Gastrocnemius medialis (tissue), 4 donors: Measurements from ENCODE around the gene POGK. TPM values are rescaled to one million over a fixed set of nuclear protein-coding genes. Genes with fewer than 3 reads are reported as not detected.

Source experiments
- ATAC-seq, 2 donors: fragments of 150-250 bp; one replicate each; pipeline ENCODE4 v1.9.1; 2016
- DNase-seq, 2 donors: peaks; one replicate each; pipeline ENCODE4 v3.0.0-alpha.2; 2019
- H3K27ac ChIP-seq, 4 donors: fragments of 200-600 bp; sonication (generic); 1 replicate in 1 of 4; 2 replicates in 3 of 4; pipeline ENCODE4 v1.5.1; 2016 to 2018; ENCODE audit warnings: mild to moderate bottlenecking in 2 of 4, moderate library complexity in 1 of 4
- H3K27me3 ChIP-seq, 3 donors: fragments of 200-600 bp; sonication (generic) in 2 of 3; 1 replicate in 1 of 3; 2 replicates in 2 of 3; pipeline versions ENCODE4 v1.5.1 to v1.6.0; 2016 to 2019; ENCODE audit warnings: mild to moderate bottlenecking in 1 of 3, moderate library complexity in 1 of 3
- H3K36me3 ChIP-seq, 2 donors: fragments of 200-600 bp; sonication (generic) in 1 of 2; one replicate each; pipeline ENCODE4 v1.5.1; 2017 to 2018
- H3K4me1 ChIP-seq, 2 donors: fragments of 200-600 bp; sonication (generic) in 1 of 2; one replicate each; pipeline ENCODE4 v1.5.1; 2016 to 2017; ENCODE audit warnings: mild to moderate bottlenecking in 2 of 2
- H3K4me3 ChIP-seq, 4 donors: fragments of 200-600 bp; sonication (generic) in 3 of 4; 1 replicate in 1 of 4; 2 replicates in 3 of 4; pipeline ENCODE4 v1.5.1; 2016 to 2019; ENCODE audit warnings: mild to moderate bottlenecking in 2 of 4
- H3K9me3 ChIP-seq, 3 donors: fragments of 200-600 bp; sonication (generic) in 2 of 3; 1 replicate in 1 of 3; 2 replicates in 2 of 3; pipeline ENCODE4 v1.5.1; 2016 to 2019
- POLR2A ChIP-seq, 2 donors: fragments of 450-650 bp; IDR thresholded peaks; one replicate each; pipeline ENCODE4 v1.6.1; 2017; ENCODE audit warnings: antibody characterized with exemption in 2 of 2, mild to moderate bottlenecking in 2 of 2, moderate library complexity in 2 of 2
- in situ Hi-C, 4 donors: fragments of 200-750 bp; cut with MboI; loops; one replicate each; pipeline versions ENCODE4 v1.15.0 to v1.8.0; 2017; ENCODE audit warnings: low sequenced_read_pairs in 4 of 4
- intact Hi-C: fragments of 100-400 bp; cut with DNase I; formaldehyde crosslinking; loops from one replicate; pipeline ENCODE4 v1.15.1; 2023; ENCODE audit warnings: low total_unique reads
- total RNA-seq, 4 donors: library from RNA; depleted of rRNA; stranded (reverse); fragments of >200 nt; gene quantifications; one replicate each; pipeline versions ENCODE4 v1.1.0 to v1.2.3, GENCODE V29; 2016
- TF ChIP-seq, protein P1 (sequence below), 5 experiments: fragments of 450-650 bp in 3 of 5; fragments of 200-600 bp in 2 of 5; sonication (generic) in 2 of 5; IDR thresholded peaks in 4 of 5; conservative IDR thresholded peaks in 1 of 5; 1 replicate in 4 of 5; 2 replicates in 1 of 5; pipeline ENCODE4 v1.5.1; 2016 to 2019; ENCODE audit warnings: antibody characterized with exemption in 5 of 5, mild to moderate bottlenecking in 3 of 5, moderate library complexity in 3 of 5

The POGK gene
- total RNA-seq, 4 donors from 2014 or later = 6.6 to 9.6 (median 9.0) TPM

GRCh38 chr1:166889776-166890175, 50.5 kb downstream of the POGK start:
- DNase-seq (no peak), ATAC-seq (no peak)
- Histone ChIP-seq H3K27ac (no peak overlapping the region), H3K27me3 (peaks cover 0 to 6% (median 2%) of the 10 kb centered on the region in 3 donors), H3K4me1 (no peaks in the 10 kb centered on the region), H3K4me3 (no peak overlapping the region), H3K9me3 (no peaks in the 10 kb centered on the region), H3K36me3 (no peaks in the 10 kb centered on the region)
- in situ Hi-C loops = no loop called here
- TF ChIP-seq, protein P1, sequence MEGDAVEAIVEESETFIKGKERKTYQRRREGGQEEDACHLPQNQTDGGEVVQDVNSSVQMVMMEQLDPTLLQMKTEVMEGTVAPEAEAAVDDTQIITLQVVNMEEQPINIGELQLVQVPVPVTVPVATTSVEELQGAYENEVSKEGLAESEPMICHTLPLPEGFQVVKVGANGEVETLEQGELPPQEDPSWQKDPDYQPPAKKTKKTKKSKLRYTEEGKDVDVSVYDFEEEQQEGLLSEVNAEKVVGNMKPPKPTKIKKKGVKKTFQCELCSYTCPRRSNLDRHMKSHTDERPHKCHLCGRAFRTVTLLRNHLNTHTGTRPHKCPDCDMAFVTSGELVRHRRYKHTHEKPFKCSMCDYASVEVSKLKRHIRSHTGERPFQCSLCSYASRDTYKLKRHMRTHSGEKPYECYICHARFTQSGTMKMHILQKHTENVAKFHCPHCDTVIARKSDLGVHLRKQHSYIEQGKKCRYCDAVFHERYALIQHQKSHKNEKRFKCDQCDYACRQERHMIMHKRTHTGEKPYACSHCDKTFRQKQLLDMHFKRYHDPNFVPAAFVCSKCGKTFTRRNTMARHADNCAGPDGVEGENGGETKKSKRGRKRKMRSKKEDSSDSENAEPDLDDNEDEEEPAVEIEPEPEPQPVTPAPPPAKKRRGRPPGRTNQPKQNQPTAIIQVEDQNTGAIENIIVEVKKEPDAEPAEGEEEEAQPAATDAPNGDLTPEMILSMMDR (IDR thresholded peaks at IDR 0.05 in 4 of 5, conservative IDR thresholded peaks at IDR 0.05 in 1 of 5) = no peak
- TF ChIP-seq POLR2A (IDR thresholded peaks at IDR 0.05) = no peak
- intact Hi-C loops = no loop called here

DNA sequence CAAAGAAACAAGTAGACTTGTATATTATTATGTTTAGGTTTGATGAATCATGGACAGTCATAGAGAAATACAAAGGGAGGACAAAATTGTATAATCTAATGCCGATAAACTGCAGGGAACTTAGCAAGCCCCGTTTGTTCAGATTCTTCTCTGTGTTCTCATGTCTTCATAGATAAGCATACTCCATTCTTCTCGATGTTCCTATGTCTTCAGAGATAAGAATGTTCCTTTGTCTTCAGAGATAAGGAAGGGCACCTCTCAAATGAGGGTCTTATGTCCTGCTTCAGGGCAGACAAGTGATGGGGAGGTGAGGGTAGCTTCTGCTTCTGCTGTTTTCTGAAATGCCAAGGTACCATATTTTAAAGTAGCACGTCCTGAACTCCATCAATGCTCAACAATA, 56.5 kb downstream of the POGK start:
- no peaks in the 10 kb centered on the region for H3K9me3 ChIP-seq
- in situ Hi-C loops = no loop called here

GRCh38 chr1:166899769-166900168, 60.5 kb downstream of the POGK start:
- Histone ChIP-seq H3K4me1 (no peaks in the 10 kb centered on the region), H3K27me3 (no peaks in the 10 kb centered on the region), H3K36me3 (no peaks in the 10 kb centered on the region), H3K9me3 (no peaks in the 10 kb centered on the region), H3K4me3 (no peak overlapping the region), H3K27ac (no peak overlapping the region)
- no peak for ATAC-seq
- DNase-seq = no peak
- TF ChIP-seq, protein P1 (IDR thresholded peaks at IDR 0.05 in 4 of 5, conservative IDR thresholded peaks at IDR 0.05 in 1 of 5) = no peak
- no peak for TF ChIP-seq POLR2A (IDR thresholded peaks at IDR 0.05)
- in situ Hi-C loops = no loop called here
- intact Hi-C loops = no loop called here

More for the DNA sequence above, 56.5 kb downstream of the POGK start:
- Histone ChIP-seq H3K4me1 (no peaks in the 10 kb centered on the region), H3K4me3 (no peak overlapping the region), H3K27me3 (no peaks in the 10 kb centered on the region), H3K36me3 (no peaks in the 10 kb centered on the region), H3K27ac (no peak overlapping the region)
- intact Hi-C loops = no loop called here
- ATAC-seq (no peak), DNase-seq (no peak)
- TF ChIP-seq POLR2A (IDR thresholded peaks at IDR 0.05) = no peak
- TF ChIP-seq, protein P1 (IDR thresholded peaks at IDR 0.05 in 4 of 5, conservative IDR thresholded peaks at IDR 0.05 in 1 of 5) = no peak

DNA sequence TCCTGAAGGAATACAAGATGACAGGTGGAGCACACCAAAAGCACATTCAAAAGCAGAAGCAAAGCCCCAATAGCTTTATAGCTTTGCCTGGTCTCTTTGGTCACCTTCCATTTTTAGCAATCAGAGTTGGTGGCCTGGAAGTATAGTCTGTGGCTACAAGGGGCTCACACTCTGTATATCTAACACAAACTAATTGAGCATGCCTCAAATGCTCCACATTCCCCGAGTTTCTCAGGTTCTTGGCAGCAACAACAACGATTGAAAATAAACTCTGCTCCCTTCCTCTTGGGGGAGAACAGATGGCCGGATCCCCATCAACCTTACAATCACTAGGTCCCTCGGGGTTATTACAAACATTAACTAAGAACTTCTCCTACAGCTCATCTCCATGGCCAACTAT, 61.7 kb downstream of the POGK start:
- Histone ChIP-seq H3K9me3 (no peaks in the 10 kb centered on the region), H3K27ac (no peak overlapping the region), H3K36me3 (no peaks in the 10 kb centered on the region), H3K4me3 (no peak overlapping the region), H3K4me1 (no peaks in the 10 kb centered on the region), H3K27me3 (no peaks in the 10 kb centered on the region)
- DNase-seq (no peak), ATAC-seq (no peak)
- in situ Hi-C loops (no loop called here), intact Hi-C loops (no loop called here)
- no peak for TF ChIP-seq POLR2A (IDR thresholded peaks at IDR 0.05)

GRCh38 chr1:166902279-166902678, 63.0 kb downstream of the POGK start:
- ATAC-seq (no peak), DNase-seq (no peak)
- intact Hi-C loops (no loop called here), in situ Hi-C loops (no loop called here)
- TF ChIP-seq, protein P1 (IDR thresholded peaks at IDR 0.05 in 4 of 5, conservative IDR thresholded peaks at IDR 0.05 in 1 of 5) = no peak
- TF ChIP-seq POLR2A (IDR thresholded peaks at IDR 0.05) = no peak
- no peaks in the 10 kb centered on the region for H3K27me3 ChIP-seq
- H3K4me3 ChIP-seq = no peak overlapping the region
- H3K4me1 ChIP-seq = no peaks in the 10 kb centered on the region
- H3K27ac ChIP-seq = no peak overlapping the region
- no peaks in the 10 kb centered on the region for H3K36me3 ChIP-seq
- no peaks in the 10 kb centered on the region for H3K9me3 ChIP-seq
